Measurements from ENCODE around the gene ERRFI1. TPM values are rescaled to one million over a fixed set of nuclear protein-coding genes. Genes with fewer than 3 reads are reported as not detected.

Gene ERRFI1
- total RNA-seq, 1 donor from 2014 or later = 92.8 TPM

DNA sequence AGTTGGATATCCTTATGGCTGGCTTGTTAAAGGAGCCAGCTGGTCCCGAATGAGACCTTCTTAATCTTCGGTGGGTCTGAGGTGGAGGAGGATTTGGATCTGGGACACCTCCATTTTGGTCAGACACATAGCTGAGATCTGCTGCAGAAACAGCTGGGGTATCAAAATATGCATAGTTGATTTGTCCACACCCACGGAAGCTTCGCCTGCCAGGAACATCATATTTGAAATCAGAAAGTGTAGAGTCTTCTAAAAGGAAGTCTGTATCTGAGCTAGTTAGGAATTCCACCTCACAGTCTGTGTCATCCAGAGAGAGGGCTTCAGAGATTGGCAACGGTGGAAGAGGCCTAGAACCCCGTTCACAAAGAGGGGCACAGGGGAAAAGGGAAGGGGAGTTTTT lies 12.3 kb downstream of the ERRFI1 start:
- Histone ChIP-seq H3K36me3 (peaks cover 51% of the 10 kb centered on the region), H3K4me1 (peaks cover 26% of the 10 kb centered on the region)
- intact Hi-C loops (cut with DNase I) = no loop called here

DNA sequence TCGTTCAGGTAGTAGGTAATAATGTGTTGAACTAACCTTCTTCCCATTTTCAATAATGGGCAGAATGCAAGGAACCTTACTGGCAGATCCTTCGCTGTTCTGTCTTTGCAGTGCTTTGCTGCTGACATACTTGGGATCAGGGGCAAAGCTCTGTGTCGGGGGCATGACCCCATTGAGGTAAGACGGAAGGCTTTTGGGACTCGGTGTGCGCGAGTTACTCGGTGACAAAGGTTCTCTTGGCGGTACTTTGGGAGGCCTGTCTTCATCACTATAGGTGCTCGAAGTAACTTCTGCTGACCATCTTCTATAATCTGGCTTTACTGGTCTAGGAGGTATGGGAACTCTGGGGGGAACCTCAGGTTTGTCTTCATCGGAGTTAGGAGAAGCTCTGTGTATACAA lies 12.7 kb downstream of the ERRFI1 start:
- intact Hi-C loops (cut with DNase I) = no loop called here
- no peaks in the 10 kb centered on the region for H3K9me3 ChIP-seq
- H3K4me3 ChIP-seq = no peak overlapping the region
- ATAC-seq (no peak), DNase-seq (no peak)
- TF ChIP-seq, protein P1, sequence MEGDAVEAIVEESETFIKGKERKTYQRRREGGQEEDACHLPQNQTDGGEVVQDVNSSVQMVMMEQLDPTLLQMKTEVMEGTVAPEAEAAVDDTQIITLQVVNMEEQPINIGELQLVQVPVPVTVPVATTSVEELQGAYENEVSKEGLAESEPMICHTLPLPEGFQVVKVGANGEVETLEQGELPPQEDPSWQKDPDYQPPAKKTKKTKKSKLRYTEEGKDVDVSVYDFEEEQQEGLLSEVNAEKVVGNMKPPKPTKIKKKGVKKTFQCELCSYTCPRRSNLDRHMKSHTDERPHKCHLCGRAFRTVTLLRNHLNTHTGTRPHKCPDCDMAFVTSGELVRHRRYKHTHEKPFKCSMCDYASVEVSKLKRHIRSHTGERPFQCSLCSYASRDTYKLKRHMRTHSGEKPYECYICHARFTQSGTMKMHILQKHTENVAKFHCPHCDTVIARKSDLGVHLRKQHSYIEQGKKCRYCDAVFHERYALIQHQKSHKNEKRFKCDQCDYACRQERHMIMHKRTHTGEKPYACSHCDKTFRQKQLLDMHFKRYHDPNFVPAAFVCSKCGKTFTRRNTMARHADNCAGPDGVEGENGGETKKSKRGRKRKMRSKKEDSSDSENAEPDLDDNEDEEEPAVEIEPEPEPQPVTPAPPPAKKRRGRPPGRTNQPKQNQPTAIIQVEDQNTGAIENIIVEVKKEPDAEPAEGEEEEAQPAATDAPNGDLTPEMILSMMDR (IDR thresholded peaks at IDR 0.05) = no peak
- peaks cover 51% of the 10 kb centered on the region for H3K36me3 ChIP-seq
- no peaks in the 10 kb centered on the region for H3K27me3 ChIP-seq
- peaks cover 25% of the 10 kb centered on the region for H3K4me1 ChIP-seq
- no peak overlapping the region for H3K27ac ChIP-seq

More for the DNA sequence above, 12.3 kb downstream of the ERRFI1 start:
- H3K4me3 ChIP-seq = no peak overlapping the region
- TF ChIP-seq, protein P1 (IDR thresholded peaks at IDR 0.05) = no peak
- no peaks in the 10 kb centered on the region for H3K27me3 ChIP-seq
- no peak overlapping the region for H3K27ac ChIP-seq
- ATAC-seq (no peak), DNase-seq (no peak)
- no peaks in the 10 kb centered on the region for H3K9me3 ChIP-seq

DNA sequence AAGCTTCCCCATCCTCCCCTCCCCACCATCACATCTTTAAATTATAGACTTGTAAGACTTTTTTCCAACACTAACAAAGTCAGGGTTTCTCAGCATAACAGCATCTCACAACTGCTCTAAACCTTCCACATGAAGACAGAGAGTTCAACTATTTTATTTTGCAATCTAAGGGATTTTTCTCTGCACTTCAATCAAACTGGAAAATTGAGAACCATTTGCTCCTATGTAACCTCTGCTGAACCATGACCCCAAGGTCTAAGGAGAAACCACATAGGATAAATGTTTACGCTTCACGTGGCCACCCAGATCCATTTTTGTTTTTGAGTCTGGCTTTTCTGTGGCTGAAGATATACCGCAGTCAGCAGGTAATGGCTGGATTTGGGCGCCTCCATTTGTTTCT lies 13.2 kb downstream of the ERRFI1 start:
- TF ChIP-seq, protein P1 (IDR thresholded peaks at IDR 0.05) = no peak
- ATAC-seq (no peak), DNase-seq (no peak)
- Histone ChIP-seq H3K4me1 (peaks cover 25% of the 10 kb centered on the region), H3K36me3 (peaks cover 51% of the 10 kb centered on the region), H3K4me3 (no peak overlapping the region), H3K27me3 (no peaks in the 10 kb centered on the region), H3K27ac (peak overlapping the region; percentile 4), H3K9me3 (no peaks in the 10 kb centered on the region)
- intact Hi-C loops (cut with DNase I) = no loop called here

DNA sequence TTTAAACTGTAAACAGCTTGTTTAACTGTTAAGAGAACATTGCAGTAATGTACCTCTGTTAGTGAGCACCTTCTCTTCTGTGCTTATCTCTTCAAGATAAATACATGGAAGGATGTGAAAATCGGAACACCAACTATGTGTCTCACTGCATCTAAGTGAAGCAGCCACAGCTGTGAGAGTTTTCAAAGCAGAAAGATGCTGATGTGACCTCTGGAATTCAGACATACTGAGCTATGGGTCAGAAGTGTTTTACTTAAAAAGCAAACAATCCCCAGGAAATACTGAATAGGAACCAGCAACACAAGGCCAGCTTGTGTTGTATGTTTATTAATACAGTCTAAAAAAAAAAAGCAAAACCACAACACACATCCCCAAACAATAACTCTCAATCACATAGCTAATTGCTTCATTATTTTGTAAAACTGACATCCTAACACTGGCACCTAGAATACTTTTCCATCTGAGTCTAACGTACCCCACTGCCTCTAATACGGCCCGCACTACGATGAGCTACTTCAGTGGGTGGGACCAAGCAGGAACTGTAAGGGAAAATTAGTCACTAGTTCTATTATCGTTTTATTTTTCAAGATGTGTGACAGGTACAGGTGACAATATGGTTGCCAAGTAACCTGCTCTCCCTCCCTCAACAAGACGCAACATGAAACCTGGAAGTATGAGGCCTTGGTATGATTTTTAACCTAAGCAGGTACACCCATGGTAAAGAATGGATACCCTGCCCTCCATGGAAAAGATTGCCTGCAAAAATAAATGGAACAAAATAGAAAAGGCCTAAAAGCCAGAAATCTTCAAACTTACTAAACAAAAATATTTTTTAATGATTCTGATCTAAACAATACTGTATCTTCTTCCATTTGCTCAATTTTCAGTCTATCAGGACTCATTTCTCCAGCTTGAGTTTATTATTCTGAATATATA lies 13.9 kb downstream of the ERRFI1 start:
- H3K36me3 ChIP-seq = peaks cover 51% of the 10 kb centered on the region
- H3K27ac ChIP-seq = peak overlapping the region; percentile 4
- H3K4me1 ChIP-seq = peaks cover 25% of the 10 kb centered on the region
- TF ChIP-seq, protein P1 (IDR thresholded peaks at IDR 0.05) = no peak
- H3K27me3 ChIP-seq = no peaks in the 10 kb centered on the region
- intact Hi-C loops (cut with DNase I) = no loop called here
- ATAC-seq (no peak), DNase-seq (no peak)
- H3K4me3 ChIP-seq = no peak overlapping the region
- no peaks in the 10 kb centered on the region for H3K9me3 ChIP-seq

DNA sequence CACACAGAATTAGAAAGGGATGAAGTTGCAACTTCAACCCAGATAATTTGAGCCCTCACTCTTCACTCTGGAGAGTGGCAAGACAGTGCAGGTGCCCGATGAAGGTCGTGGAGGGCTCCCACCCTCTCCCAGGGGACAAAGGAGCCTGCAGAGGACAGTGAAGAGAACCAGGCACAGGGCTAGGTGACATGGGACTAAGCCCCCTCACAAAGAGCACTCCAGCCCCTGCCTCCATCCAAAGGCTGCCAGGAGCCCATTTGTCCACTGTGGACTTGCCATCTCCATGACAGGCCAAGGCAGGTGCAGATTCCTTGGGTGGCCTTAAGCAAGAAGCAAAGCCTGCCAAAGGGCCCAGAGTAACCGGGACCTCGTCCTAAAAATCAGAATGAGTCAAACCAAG lies 15.1 kb downstream of the ERRFI1 start:
- Histone ChIP-seq H3K36me3 (peaks cover 51% of the 10 kb centered on the region), H3K4me1 (peaks cover 24% of the 10 kb centered on the region), H3K27me3 (no peaks in the 10 kb centered on the region), H3K9me3 (no peaks in the 10 kb centered on the region), H3K27ac (no peak overlapping the region), H3K4me3 (no peak overlapping the region)
- TF ChIP-seq, protein P1 (IDR thresholded peaks at IDR 0.05) = no peak
- DNase-seq (no peak), ATAC-seq (no peak)
- intact Hi-C loops (cut with DNase I) = no loop called here
